ENCODE measurements around the gene ENTPD2. TPM values are rescaled to one million over a fixed set of nuclear protein-coding genes. Genes with fewer than 3 reads are reported as not detected.
"Not testable (repeated sequence)": the region's sequence is repeated elsewhere in the genome, so short reads cannot be mapped to it uniquely, and the experiment has no call there.

ENTPD2 gene
- total and polyA plus RNA-seq, 4 donors, result 0.09 to 0.40 (median 0.21) TPM

DNA sequence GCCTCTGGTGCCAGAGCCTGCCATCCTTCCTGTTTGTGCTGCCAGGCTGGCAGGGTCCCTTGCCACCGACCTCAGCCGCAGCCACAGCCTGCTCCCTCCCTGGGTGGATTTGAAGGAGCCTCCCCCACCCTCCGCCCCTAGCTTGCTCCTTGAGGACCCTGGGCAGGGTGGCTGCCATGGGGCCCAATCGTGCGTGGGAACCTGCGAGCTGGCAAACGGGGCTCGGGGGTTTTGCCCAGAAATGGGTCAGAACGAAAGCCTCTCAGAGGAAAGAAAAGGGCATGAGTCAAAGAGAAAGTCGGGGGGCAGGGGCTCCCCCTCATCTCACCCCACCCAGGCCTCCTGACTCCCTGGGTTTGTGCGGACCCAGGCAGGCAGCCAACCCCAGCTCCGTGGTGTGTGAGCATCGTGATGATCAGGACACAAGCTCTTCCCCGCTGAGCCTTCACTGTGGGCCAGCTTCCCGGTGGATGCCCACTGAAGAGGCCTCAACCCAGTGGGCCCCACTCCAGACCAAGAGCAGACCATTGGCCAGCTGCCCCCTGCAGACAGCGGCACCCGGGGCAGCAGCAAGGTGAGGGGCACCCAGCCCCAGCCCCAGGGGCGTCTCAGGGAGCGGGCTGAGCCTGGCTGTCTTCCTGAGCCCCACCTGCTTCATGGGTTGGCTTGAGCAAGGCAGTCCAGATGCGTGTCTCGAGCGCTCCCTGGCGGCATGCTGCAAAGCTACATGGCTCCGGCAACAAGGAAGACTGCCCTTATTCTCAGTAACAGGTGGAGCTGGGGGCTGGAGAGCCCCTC, 19.0 kb downstream of the ENTPD2 start:
- peak overlapping the region; percentile 8 to 43 for H3K27ac ChIP-seq (ENCODE audit: low read depth in 1 of 2, low read length in 2 of 2)
- H3K9ac ChIP-seq (ENCODE audit: low read depth in 1 of 2, low read length in 2 of 2), result no peak overlapping the region
- WGBS, result 23% methylated on average over 24 of the region's 24 CpGs

DNA sequence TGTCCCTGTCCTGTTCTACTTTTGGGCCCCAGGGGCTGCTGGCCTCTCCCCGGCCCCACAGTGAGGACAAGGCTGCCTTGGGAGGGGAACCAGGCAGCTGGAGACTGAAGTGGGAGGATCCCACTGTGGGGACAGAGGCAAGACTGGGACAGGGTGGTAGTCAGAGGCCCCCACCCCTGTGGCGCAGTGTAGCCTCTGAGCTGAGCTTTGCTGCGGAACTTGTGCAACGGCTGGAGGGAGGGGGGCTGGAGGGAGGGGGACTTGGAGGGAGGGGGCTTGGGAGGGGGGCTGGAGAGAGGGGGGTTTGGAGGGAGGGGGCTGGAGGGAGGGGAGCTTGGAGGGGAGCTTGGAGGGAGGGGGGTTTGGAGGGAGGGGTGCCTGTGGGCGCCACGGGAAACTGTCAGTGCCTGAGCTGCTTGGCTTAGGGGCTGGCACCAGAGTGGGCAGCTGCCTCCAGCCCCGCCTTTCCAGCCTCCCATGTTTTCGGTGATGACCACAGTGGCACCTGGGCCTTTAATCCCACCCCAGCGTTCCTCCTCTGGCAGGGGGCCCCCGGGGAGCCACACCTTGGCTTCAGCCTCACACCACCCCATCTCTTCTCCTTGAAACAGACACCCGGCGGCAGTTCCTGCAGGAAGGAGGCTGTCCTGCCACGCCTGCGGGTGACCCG, 19.7 kb downstream of the ENTPD2 start:
- Histone ChIP-seq H3K27me3 (ENCODE audit: control insufficient read depth in 4 of 4, insufficient read depth in 4 of 4, low read length in 3 of 4) (peaks cover 0 to 2% (median 0%) of the 10 kb centered on the region in 4 donors), H3K9me3 (ENCODE audit: control insufficient read depth in 4 of 4, low read length in 3 of 4) (no peaks in the 10 kb centered on the region), H3K9ac (ENCODE audit: low read depth in 1 of 2, low read length in 2 of 2) (no peak overlapping the region), H3K4me3 (ENCODE audit: low read depth in 1 of 3, low read length in 3 of 3) (no peak overlapping the region), H3K36me3 (ENCODE audit: control insufficient read depth in 4 of 4, insufficient read depth in 3 of 4, low read depth in 1 of 4, low read length in 3 of 4) (no peaks in the 10 kb centered on the region), H3K27ac (ENCODE audit: low read depth in 1 of 2, low read length in 2 of 2) (peak overlapping the region in 1 of 2 donors; percentile 43), H3K4me1 (ENCODE audit: control insufficient read depth in 4 of 4, insufficient read depth in 4 of 4, low read length in 3 of 4) (peaks cover under 1 to 14% (median 5%) of the 10 kb centered on the region in 4 donors)
- WGBS, result 62% methylated on average over 15 of the region's 15 CpGs
- DNase-seq (ENCODE audit: low spot score), result no peak
- no peak for TF ChIP-seq ZBTB33 (IDR thresholded peaks at IDR 0.05)
- TF ChIP-seq NR2F2 (IDR thresholded peaks at IDR 0.05), result no peak
- TF ChIP-seq RXRA (IDR thresholded peaks at IDR 0.05), result no peak
- TF ChIP-seq FOXA1 (IDR thresholded peaks at IDR 0.05), result no peak
- TF ChIP-seq, protein P1, sequence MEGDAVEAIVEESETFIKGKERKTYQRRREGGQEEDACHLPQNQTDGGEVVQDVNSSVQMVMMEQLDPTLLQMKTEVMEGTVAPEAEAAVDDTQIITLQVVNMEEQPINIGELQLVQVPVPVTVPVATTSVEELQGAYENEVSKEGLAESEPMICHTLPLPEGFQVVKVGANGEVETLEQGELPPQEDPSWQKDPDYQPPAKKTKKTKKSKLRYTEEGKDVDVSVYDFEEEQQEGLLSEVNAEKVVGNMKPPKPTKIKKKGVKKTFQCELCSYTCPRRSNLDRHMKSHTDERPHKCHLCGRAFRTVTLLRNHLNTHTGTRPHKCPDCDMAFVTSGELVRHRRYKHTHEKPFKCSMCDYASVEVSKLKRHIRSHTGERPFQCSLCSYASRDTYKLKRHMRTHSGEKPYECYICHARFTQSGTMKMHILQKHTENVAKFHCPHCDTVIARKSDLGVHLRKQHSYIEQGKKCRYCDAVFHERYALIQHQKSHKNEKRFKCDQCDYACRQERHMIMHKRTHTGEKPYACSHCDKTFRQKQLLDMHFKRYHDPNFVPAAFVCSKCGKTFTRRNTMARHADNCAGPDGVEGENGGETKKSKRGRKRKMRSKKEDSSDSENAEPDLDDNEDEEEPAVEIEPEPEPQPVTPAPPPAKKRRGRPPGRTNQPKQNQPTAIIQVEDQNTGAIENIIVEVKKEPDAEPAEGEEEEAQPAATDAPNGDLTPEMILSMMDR (IDR thresholded peaks at IDR 0.05; ENCODE audit: low read depth, low read length, missing input control), result no peak
- TF ChIP-seq SP1 (IDR thresholded peaks at IDR 0.05), result no peak
- no peak for TF ChIP-seq HNF4G (IDR thresholded peaks at IDR 0.05)
- TF ChIP-seq TAF1 (conservative IDR thresholded peaks at IDR 0.05), result no peak
- TF ChIP-seq RAD21 (IDR thresholded peaks at IDR 0.05), result no peak
- no peak for TF ChIP-seq FOXA2 (IDR thresholded peaks at IDR 0.05)
- TF ChIP-seq EGR1 (IDR thresholded peaks at IDR 0.05; ENCODE audit: low read depth in 2 of 2), result no peak
- no peak for TF ChIP-seq REST (IDR thresholded peaks at IDR 0.05)
- TF ChIP-seq HNF4A (conservative IDR thresholded peaks at IDR 0.05), result no peak
- TF ChIP-seq ATF3 (IDR thresholded peaks at IDR 0.05), result no peak
- no peak for TF ChIP-seq JUND (IDR thresholded peaks at IDR 0.05)

More for the DNA sequence above, 19.0 kb downstream of the ENTPD2 start:
- peak; percentile 82 for DNase-seq (ENCODE audit: low spot score)
- no peak overlapping the region for H3K4me3 ChIP-seq (ENCODE audit: low read depth in 1 of 3, low read length in 3 of 3)
- TF ChIP-seq, protein P1 (IDR thresholded peaks at IDR 0.05; ENCODE audit: low read depth, low read length, missing input control), result peak; percentile 90
- TF ChIP-seq GABPA (IDR thresholded peaks at IDR 0.05 in 1 of 2, conservative IDR thresholded peaks at IDR 0.05 in 1 of 2) (no peak), JUND (IDR thresholded peaks at IDR 0.05) (no peak), FOXA1 (IDR thresholded peaks at IDR 0.05) (no peak), RAD21 (IDR thresholded peaks at IDR 0.05) (peak; percentile 90 to 92), EGR1 (IDR thresholded peaks at IDR 0.05; ENCODE audit: low read depth in 2 of 2) (no peak), RXRA (IDR thresholded peaks at IDR 0.05) (no peak)
- H3K27me3 ChIP-seq (ENCODE audit: control insufficient read depth in 4 of 4, insufficient read depth in 4 of 4, low read length in 3 of 4), result peaks cover 0 to 2% (median 0%) of the 10 kb centered on the region in 4 donors
- H3K36me3 ChIP-seq (ENCODE audit: control insufficient read depth in 4 of 4, insufficient read depth in 3 of 4, low read depth in 1 of 4, low read length in 3 of 4), result no peaks in the 10 kb centered on the region
- no peaks in the 10 kb centered on the region for H3K9me3 ChIP-seq (ENCODE audit: control insufficient read depth in 4 of 4, low read length in 3 of 4)
- peaks cover 0 to 10% (median 1%) of the 10 kb centered on the region in 4 donors for H3K4me1 ChIP-seq (ENCODE audit: control insufficient read depth in 4 of 4, insufficient read depth in 4 of 4, low read length in 3 of 4)

GRCh38 chr9:137033481-137033880, 20.4 kb downstream of the ENTPD2 start:
- Histone ChIP-seq H3K27ac (ENCODE audit: low read depth in 1 of 2, low read length in 2 of 2) (peak overlapping the region in 1 of 2 donors; percentile 19), H3K4me1 (ENCODE audit: control insufficient read depth in 4 of 4, insufficient read depth in 4 of 4, low read length in 3 of 4) (peaks cover 7 to 21% (median 11%) of the 10 kb centered on the region in 4 donors)
- not testable (repeated sequence) for H3K36me3 ChIP-seq (ENCODE audit: control insufficient read depth in 4 of 4, insufficient read depth in 3 of 4, low read depth in 1 of 4, low read length in 3 of 4); H3K9me3 ChIP-seq (ENCODE audit: control insufficient read depth in 4 of 4, low read length in 3 of 4); H3K9ac ChIP-seq (ENCODE audit: low read depth in 1 of 2, low read length in 2 of 2); H3K27me3 ChIP-seq (ENCODE audit: control insufficient read depth in 4 of 4, insufficient read depth in 4 of 4, low read length in 3 of 4); DNase-seq (ENCODE audit: low spot score); H3K4me3 ChIP-seq (ENCODE audit: low read depth in 1 of 3, low read length in 3 of 3)
- WGBS, result 92% methylated on average over 5 of the region's 5 CpGs
